Psoas muscle (tissue), 8 donors: ENCODE data around the gene MICU1. TPM values are rescaled to one million over a fixed set of nuclear protein-coding genes. Genes with fewer than 3 reads are reported as not detected.

Experiments used
- ATAC-seq, 4 donors: fragments of 200-7000 bp; cut with Tn5 transposase; one replicate each; pipeline ENCODE4 v1.9.1; 2020; ENCODE audit warnings: moderate library complexity in 3 of 4, mild to moderate bottlenecking in 2 of 4
- DNase-seq, 2 donors: peaks; one replicate each; pipeline ENCODE4 v3.0.0-alpha.2; 2020
- H3K27ac ChIP-seq: fragments of 200-600 bp; one replicate; pipeline ENCODE4 v1.8.0; 2022
- H3K27me3 ChIP-seq, 3 donors: fragments of 200-600 bp in 1 of 3; one replicate each; pipeline versions ENCODE4 v1.6.1 to v1.8.0; 2013 to 2022; ENCODE audit warnings: low read length in 2 of 3, mild to moderate bottlenecking in 2 of 3, moderate library complexity in 1 of 3; ENCODE audit not compliant: insufficient read depth in 3 of 3
- H3K36me3 ChIP-seq, 2 donors: fragments of 200-600 bp in 1 of 2; one replicate each; pipeline versions ENCODE4 v1.6.1 to v1.8.0; 2013 to 2022; ENCODE audit warnings: low read depth in 1 of 2, mild to moderate bottlenecking in 1 of 2, moderate library complexity in 1 of 2; ENCODE audit not compliant: insufficient read depth in 1 of 2
- H3K4me1 ChIP-seq: fragments of 200-600 bp; one replicate; pipeline ENCODE4 v1.8.0; 2022
- H3K4me3 ChIP-seq: fragments of 200-600 bp; one replicate; pipeline ENCODE4 v1.8.0; 2022; ENCODE audit warnings: mild to moderate bottlenecking
- H3K9me3 ChIP-seq: fragments of 200-600 bp; one replicate; pipeline ENCODE4 v1.8.0; 2022
- CTCF ChIP-seq: fragments of 200-600 bp; IDR thresholded peaks from one replicate; pipeline ENCODE4 v1.8.0; 2022; ENCODE audit warnings: antibody characterized with exemption
- WGBS, 3 donors: extraction: QIAGEN DNeasy Blood & Tissue Kit; methylation state at CpG; one replicate each; pipeline versions ENCODE4 v1.1.6 to v1.1.7; 2013; 5-methylcytosine and 5-hydroxymethylcytosine counted together
- intact Hi-C, 2 donors: fragments of 100-400 bp; cut with DNase I; formaldehyde crosslinking; loops; one replicate each; pipeline versions ENCODE4 v1.11.0 to v1.14.2; 2022
- polyA plus RNA-seq, 3 donors: library from polyadenylated mRNA; stranded (reverse); fragments of 200-250 nt; gene quantifications; one replicate each; pipeline ENCODE4 v1.2.3, GENCODE V29; 2013
- total RNA-seq, 4 donors: library from RNA; stranded (reverse); fragmentation: NEBNext Ultra II Directional in 2 of 4; extraction: Animal tissue kit (Norgen Biotek cat#: 25700) in 2 of 4; gene quantifications; one replicate each; pipeline versions ENCODE4 v1.2.1 to v1.2.4, GENCODE V29; 2021 to 2023
- donor health status: healthy with polysubstance abuse.
- donor health status: DM: no; HTN: no; CAD: no; lungs with moderate emphysema.
- donor health status: Bipolar disorder and iron deficiency.
- donor health status: healthy.
- donor health status: DM: yes; HTN: yes; CAD: no.
- donor health status: DM: no; HTN: no; CAD: no.
- donor health status: DM: no; HTN: no; CAD: no.
- donor health status: DM: yes; HTN: yes; CAD: no.

Gene MICU1
- total and polyA plus RNA-seq, 7 donors, result 31.0 to 57.8 (median 37.3) TPM

GRCh38 chr10:72375585-72375984 is 250.3 kb downstream of the MICU1 start:
- DNase-seq (no peak), ATAC-seq (no peak)
- H3K9me3 ChIP-seq, result no peaks in the 10 kb centered on the region
- H3K27ac ChIP-seq, result no peak overlapping the region
- 63 to 75% (median 68%) methylated on average over 5 of the region's 5 CpGs for WGBS, 3 donors
- no peaks in the 10 kb centered on the region for H3K27me3 ChIP-seq
- no peak overlapping the region for H3K4me3 ChIP-seq
- no peaks in the 10 kb centered on the region for H3K4me1 ChIP-seq
- peaks cover 0 to 35% of the 10 kb centered on the region in 2 donors for H3K36me3 ChIP-seq
- intact Hi-C loops, result loop anchor here in 1 of 2 donors (10.0 kb wide), 1 partner anchor 89 kb away; no protein-coding TSS in a partner anchor
- TF ChIP-seq CTCF, result no peak

GRCh38 chr10:72375173-72375572 is 250.7 kb downstream of the MICU1 start:
- Histone ChIP-seq H3K27me3 (no peaks in the 10 kb centered on the region), H3K4me3 (no peak overlapping the region), H3K4me1 (no peaks in the 10 kb centered on the region), H3K27ac (no peak overlapping the region), H3K9me3 (no peaks in the 10 kb centered on the region), H3K36me3 (peaks cover 0 to 35% of the 10 kb centered on the region in 2 donors)
- no peak for ATAC-seq
- TF ChIP-seq CTCF, result no peak
- no peak for DNase-seq
- WGBS, 3 donors, result 83 to 95% (median 92%) methylated on average over 3 of the region's 3 CpGs
- intact Hi-C loops, result loop anchor here in 1 of 2 donors (10.0 kb wide), 1 partner anchor 90 kb away; no protein-coding TSS in a partner anchor

GRCh38 chr10:72370201-72370722 is 255.6 kb downstream of the MICU1 start:
- no peak for TF ChIP-seq CTCF
- ATAC-seq, result no peak
- peaks cover 2 to 66% of the 10 kb centered on the region in 2 donors for H3K36me3 ChIP-seq
- H3K27me3 ChIP-seq, result no peaks in the 10 kb centered on the region
- H3K27ac ChIP-seq, result no peak overlapping the region
- no peak for DNase-seq
- intact Hi-C loops, result loop anchor here in 1 of 2 donors (10.0 kb wide), 1 partner anchor 95 kb away; no protein-coding TSS in a partner anchor
- H3K4me3 ChIP-seq, result no peak overlapping the region
- H3K4me1 ChIP-seq, result no peaks in the 10 kb centered on the region
- H3K9me3 ChIP-seq, result no peaks in the 10 kb centered on the region

- H3K27me3 ChIP-seq, result no peaks in the 10 kb centered on the region
- H3K27ac ChIP-seq, result no peak overlapping the region
- peaks cover 2 to 55% of the 10 kb centered on the region in 2 donors for H3K36me3 ChIP-seq
- H3K4me3 ChIP-seq, result no peak overlapping the region
- H3K4me1 ChIP-seq, result peaks cover 12% of the 10 kb centered on the region
- TF ChIP-seq CTCF, result no peak
- no peak for ATAC-seq
- no peak for DNase-seq
- WGBS, 3 donors, result 76 to 81% (median 79%) methylated on average over 4 of the region's 4 CpGs
- no peaks in the 10 kb centered on the region for H3K9me3 ChIP-seq
- intact Hi-C loops, result loop anchor here (5.0 to 10.0 kb wide), 5 partner anchors 327 to 797 kb away; partner anchors contain the start of genes ECD (in 1 of the 2), FAM149B1 (in 1 of the 2) and MCU (in 1 of the 2)
Measured at GRCh38 chr10:72367301-72367960, 258.4 kb downstream of the MICU1 start.
